Activated T-cell treated with anti-CD3 and anti-CD28 coated beads, Interleukin-2, amount 50 U/mL, for 1 hour (primary cell): ENCODE data around the gene PDS5A.
"Not testable (repeated sequence)": the region's sequence is repeated elsewhere in the genome, so short reads cannot be mapped to it uniquely, and the experiment has no call there.

ENCODE experiments used
- DNase-seq: peaks from one replicate; pipeline ENCODE4 v3.0.0-alpha.2; 2020

PDS5A gene

GRCh38 chr4:39821951-39822350, 155.8 kb downstream of the PDS5A start:
- no peak for DNase-seq

GRCh38 chr4:39820186-39820585, 157.5 kb downstream of the PDS5A start:
- no peak for DNase-seq

GRCh38 chr4:39818646-39819045, 159.1 kb downstream of the PDS5A start:
- DNase-seq = no peak

- no peak for DNase-seq
These were observed 163.1 kb downstream of the PDS5A start for GRCh38 chr4:39814403-39815185.

GRCh38 chr4:39813761-39814160, 163.9 kb downstream of the PDS5A start:
- DNase-seq = not testable (repeated sequence)

- DNase-seq = not testable (repeated sequence)
These were observed 164.7 kb downstream of the PDS5A start for GRCh38 chr4:39813033-39813432.

- no peak for DNase-seq
These were observed 165.2 kb downstream of the PDS5A start for GRCh38 chr4:39812500-39812899.

- no peak for DNase-seq
These were observed 169.4 kb downstream of the PDS5A start for GRCh38 chr4:39808231-39808749.

- no peak for DNase-seq
These were observed 175.7 kb downstream of the PDS5A start for GRCh38 chr4:39802005-39802404.

GRCh38 chr4:39792976-39793375, 184.7 kb downstream of the PDS5A start:
- not testable (repeated sequence) for DNase-seq

GRCh38 chr4:39792529-39792928, 185.2 kb downstream of the PDS5A start:
- no peak for DNase-seq

- no peak for DNase-seq
These were observed 185.6 kb downstream of the PDS5A start for GRCh38 chr4:39792128-39792527.

GRCh38 chr4:39786838-39787237, 190.9 kb downstream of the PDS5A start:
- DNase-seq = no peak

GRCh38 chr4:39785083-39785482, 192.6 kb downstream of the PDS5A start:
- no peak for DNase-seq

GRCh38 chr4:39781988-39782387, 195.7 kb downstream of the PDS5A start:
- DNase-seq = not testable (repeated sequence)
